Right lobe of liver (tissue), 6 donors: ENCODE measurements around the gene LMO4. TPM values are rescaled to one million over a fixed set of nuclear protein-coding genes. Genes with fewer than 3 reads are reported as not detected.

Experiments used
- ATAC-seq, 4 donors: fragments of 200-7000 bp; cut with Tn5 transposase; one replicate each; pipeline ENCODE4 v1.9.1; 2020; ENCODE audit warnings: mild to moderate bottlenecking in 4 of 4, moderate library complexity in 4 of 4
- DNase-seq, 3 donors: peaks; one replicate each; pipeline ENCODE4 v3.0.0-alpha.2; 2020
- H3K27ac ChIP-seq, 3 donors: fragments of 200-600 bp; one replicate each; pipeline ENCODE4 v1.8.0; 2022
- H3K27me3 ChIP-seq, 2 donors: fragments of 200-600 bp; one replicate each; pipeline ENCODE4 v1.8.0; 2022
- H3K36me3 ChIP-seq, 4 donors: fragments of 200-600 bp; sonication (generic) in 1 of 4; one replicate each; pipeline versions ENCODE4 v1.5.1 to v1.8.0; 2017 to 2022; ENCODE audit warnings: control low read depth in 1 of 4
- H3K4me1 ChIP-seq, 4 donors: fragments of 200-600 bp; sonication (generic) in 1 of 4; one replicate each; pipeline versions ENCODE4 v1.5.1 to v1.8.0; 2017 to 2022; ENCODE audit warnings: control low read depth in 1 of 4
- H3K4me3 ChIP-seq, 3 donors: fragments of 200-600 bp; one replicate each; pipeline ENCODE4 v1.8.0; 2022
- H3K9me3 ChIP-seq, 4 donors: fragments of 200-600 bp; sonication (generic) in 1 of 4; one replicate each; pipeline versions ENCODE4 v1.5.1 to v1.8.0; 2017 to 2022; ENCODE audit warnings: control low read depth in 1 of 4
- POLR2A ChIP-seq: fragments of 450-650 bp; IDR thresholded peaks from one replicate; pipeline ENCODE4 v1.6.1; 2017; ENCODE audit warnings: antibody characterized with exemption, mild to moderate bottlenecking
- WGBS: methylation state at CpG from one replicate; pipeline ENCODE4 v1.1.6; 2018; ENCODE audit warnings: low coverage, low lambda C conversion rate; ENCODE audit not compliant: insufficient coverage; ENCODE audit errors: missing lambda C conversion rate; 5-methylcytosine and 5-hydroxymethylcytosine counted together
- intact Hi-C, 2 donors: fragments of 100-400 bp; cut with DNase I; formaldehyde crosslinking; loops; one replicate each; pipeline versions ENCODE4 v1.11.2 to v1.14.1; 2022
- total RNA-seq, 6 experiments: library from RNA; depleted of rRNA in 2 of 6; stranded (reverse); fragments of >200 nt in 2 of 6; fragmentation: NEBNext Ultra II Directional in 3 of 6; extraction: Animal tissue kit (Norgen Biotek cat#: 25700) in 3 of 6; gene quantifications; one replicate each; pipeline versions ENCODE4 v1.1.0 to v1.2.4, GENCODE V29; 2016 to 2023
- TF ChIP-seq, protein P1 (sequence below), 4 donors: fragments of 200-600 bp in 3 of 4; fragments of 450-650 bp in 1 of 4; IDR thresholded peaks; one replicate each; pipeline versions ENCODE4 v1.5.1 to v1.8.0; 2016 to 2022; ENCODE audit warnings: antibody characterized with exemption in 4 of 4, mild to moderate bottlenecking in 2 of 4
- donor health status: DM: no; HTN: yes; CAD: no.
- donor health status: DM: no; HTN: no; CAD: no.
- donor health status: DM: no; HTN: no; CAD: no.
- donor health status: DM: no; HTN: yes; CAD: no.
- donor health status: DM: no; HTN: yes; CAD: no.

Gene LMO4
- total RNA-seq, 6 experiments from 2014 or later: 12.9 to 18.1 (median 15.4) TPM

- intact Hi-C loops: no loop called here
- 66% methylated on average over 3 of the region's 3 CpGs for WGBS
- DNase-seq: no peak
- Histone ChIP-seq H3K9me3 (no peaks in the 10 kb centered on the region), H3K27ac (no peak overlapping the region), H3K4me3 (no peak overlapping the region), H3K27me3 (no peaks in the 10 kb centered on the region), H3K4me1 (no peaks in the 10 kb centered on the region), H3K36me3 (no peaks in the 10 kb centered on the region)
- no peak for TF ChIP-seq POLR2A
- TF ChIP-seq, protein P1, sequence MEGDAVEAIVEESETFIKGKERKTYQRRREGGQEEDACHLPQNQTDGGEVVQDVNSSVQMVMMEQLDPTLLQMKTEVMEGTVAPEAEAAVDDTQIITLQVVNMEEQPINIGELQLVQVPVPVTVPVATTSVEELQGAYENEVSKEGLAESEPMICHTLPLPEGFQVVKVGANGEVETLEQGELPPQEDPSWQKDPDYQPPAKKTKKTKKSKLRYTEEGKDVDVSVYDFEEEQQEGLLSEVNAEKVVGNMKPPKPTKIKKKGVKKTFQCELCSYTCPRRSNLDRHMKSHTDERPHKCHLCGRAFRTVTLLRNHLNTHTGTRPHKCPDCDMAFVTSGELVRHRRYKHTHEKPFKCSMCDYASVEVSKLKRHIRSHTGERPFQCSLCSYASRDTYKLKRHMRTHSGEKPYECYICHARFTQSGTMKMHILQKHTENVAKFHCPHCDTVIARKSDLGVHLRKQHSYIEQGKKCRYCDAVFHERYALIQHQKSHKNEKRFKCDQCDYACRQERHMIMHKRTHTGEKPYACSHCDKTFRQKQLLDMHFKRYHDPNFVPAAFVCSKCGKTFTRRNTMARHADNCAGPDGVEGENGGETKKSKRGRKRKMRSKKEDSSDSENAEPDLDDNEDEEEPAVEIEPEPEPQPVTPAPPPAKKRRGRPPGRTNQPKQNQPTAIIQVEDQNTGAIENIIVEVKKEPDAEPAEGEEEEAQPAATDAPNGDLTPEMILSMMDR (IDR thresholded peaks at IDR 0.05): no peak
- ATAC-seq: no peak
Measured at GRCh38 chr1:87393445-87394085, 64.9 kb downstream of the LMO4 start.

DNA sequence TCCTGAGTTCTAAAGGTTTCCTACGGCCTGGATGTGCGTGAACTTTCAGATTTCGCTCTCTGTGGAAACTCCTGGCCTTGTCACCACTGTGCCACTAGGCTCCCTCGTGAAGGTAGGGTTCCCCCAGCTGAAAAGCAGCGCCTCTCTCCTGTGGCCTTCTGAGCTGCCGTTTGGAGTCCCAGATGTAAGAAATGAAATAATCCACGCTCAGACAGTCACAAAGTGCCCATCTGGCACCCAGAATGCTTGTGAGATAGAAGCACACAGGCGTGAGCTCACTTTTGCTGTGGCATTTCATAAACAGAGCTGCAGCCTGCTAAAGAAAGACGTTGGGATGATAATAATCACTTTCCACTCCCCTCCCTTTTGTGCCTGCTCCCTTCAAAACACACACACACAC lies 65.8 kb downstream of the LMO4 start:
- Histone ChIP-seq H3K27ac (no peak overlapping the region), H3K4me1 (no peaks in the 10 kb centered on the region), H3K9me3 (no peaks in the 10 kb centered on the region), H3K27me3 (no peaks in the 10 kb centered on the region), H3K36me3 (no peaks in the 10 kb centered on the region), H3K4me3 (no peak overlapping the region)
- TF ChIP-seq, protein P1 (IDR thresholded peaks at IDR 0.05): no peak
- 77% methylated on average over 8 of the region's 9 CpGs for WGBS
- ATAC-seq (no peak), DNase-seq (no peak)
- intact Hi-C loops: no loop called here

DNA sequence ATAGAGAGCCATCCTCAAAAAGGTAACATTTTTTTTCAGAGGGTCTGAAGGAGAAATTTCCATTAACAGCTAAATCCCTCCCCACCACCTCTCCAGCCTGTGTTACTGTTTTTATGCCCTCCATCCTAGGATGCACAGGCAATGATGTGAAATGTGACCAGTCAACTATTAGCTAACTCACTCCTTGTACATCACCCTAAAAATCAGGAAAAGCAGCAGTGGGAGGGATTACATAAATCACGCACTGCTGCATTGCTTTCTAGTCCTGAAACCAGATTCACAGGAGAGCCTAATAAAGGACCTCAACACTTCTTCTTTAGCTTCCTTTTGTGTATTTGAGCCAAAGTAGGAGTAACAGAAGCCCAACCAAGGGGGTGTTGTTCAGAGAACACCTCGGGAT lies 66.3 kb downstream of the LMO4 start:
- Histone ChIP-seq H3K4me3 (no peak overlapping the region), H3K9me3 (no peaks in the 10 kb centered on the region), H3K27me3 (no peaks in the 10 kb centered on the region), H3K4me1 (no peaks in the 10 kb centered on the region), H3K27ac (no peak overlapping the region), H3K36me3 (no peaks in the 10 kb centered on the region)
- intact Hi-C loops: no loop called here
- 78% methylated on average over 2 of the region's 2 CpGs for WGBS
- DNase-seq (no peak), ATAC-seq (no peak)
- TF ChIP-seq, protein P1 (IDR thresholded peaks at IDR 0.05): no peak
- TF ChIP-seq POLR2A: no peak
